ENCODE results near the gene DRG2. TPM values are rescaled to one million over a fixed set of nuclear protein-coding genes. Genes with fewer than 3 reads are reported as not detected.

Gene DRG2
- total RNA-seq, 1 donor from 2014 or later, result 14.3 TPM

DNA sequence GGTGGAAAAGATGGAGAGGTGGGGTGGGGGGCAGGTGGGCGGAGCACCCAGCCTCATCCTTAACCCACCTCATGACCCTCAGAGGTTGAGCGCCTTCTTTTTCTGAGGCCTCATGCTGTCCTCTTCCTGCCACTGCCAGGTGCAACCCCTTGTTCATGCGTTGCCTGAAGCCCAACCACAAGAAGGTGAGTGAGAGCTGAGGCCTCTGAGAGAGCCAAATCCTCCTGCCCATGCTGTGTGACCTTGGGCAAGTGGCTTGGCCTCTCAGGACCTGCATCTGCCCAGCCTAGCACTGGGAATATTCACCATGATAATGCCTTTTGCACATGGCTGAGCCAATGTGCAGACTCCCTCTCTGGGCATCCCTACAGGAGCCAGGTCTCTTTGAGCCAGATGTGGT, 52.9 kb downstream of the DRG2 start:
- DNase-seq (ENCODE audit: low spot score in 2 of 2), result no peak

DNA sequence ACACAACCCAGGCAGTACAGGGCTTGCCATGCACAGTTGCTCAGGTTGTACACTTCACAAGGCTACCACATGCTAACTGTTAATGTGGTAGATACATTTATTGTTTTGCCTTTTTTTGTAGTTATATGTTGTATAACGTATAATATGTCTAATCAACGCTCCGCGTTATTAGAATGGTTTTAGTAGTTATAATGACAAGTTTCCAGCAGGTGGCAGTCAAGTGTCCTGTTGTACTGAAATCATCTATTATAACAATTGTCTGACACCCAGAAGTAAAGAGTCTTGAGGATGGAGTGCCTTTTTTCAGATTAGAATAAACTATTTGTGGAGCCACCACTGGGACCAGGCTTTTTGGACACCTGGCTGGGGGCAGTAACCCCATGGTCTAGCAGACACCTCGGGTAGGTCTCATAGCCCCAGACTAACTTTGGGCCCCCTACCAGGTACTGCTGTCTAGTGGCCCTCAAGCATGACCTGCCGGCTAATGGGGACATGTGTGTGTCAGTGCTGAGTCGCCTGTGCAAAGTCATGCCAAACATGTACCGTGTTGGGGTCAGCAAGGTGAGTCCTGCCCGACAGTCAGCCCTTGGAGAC, 53.6 kb downstream of the DRG2 start:
- peak; percentile 96 for FAIRE-seq

More for the DNA sequence above, 52.9 kb downstream of the DRG2 start:
- FAIRE-seq, result no peak

DNA sequence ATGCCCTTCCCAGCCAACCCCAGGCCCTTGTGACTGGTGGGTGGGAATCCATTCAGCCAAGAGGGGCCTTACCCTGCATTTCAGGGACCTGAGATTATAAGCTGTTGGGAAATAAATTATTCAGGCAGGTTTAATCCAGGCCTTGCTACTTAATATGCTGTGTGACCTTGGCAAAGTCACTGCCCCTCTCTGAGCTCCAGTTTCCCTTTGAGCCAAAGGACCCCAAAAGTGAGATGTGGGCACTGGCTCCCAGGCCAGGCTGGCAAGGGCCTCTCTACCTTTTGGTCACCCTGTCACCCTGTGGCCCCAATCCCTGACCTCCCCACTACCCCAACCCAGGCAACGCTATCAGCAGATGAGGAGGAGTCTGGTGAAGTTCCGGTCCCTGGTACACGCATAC, 54.7 kb downstream of the DRG2 start:
- no peak for FAIRE-seq

More for the DNA sequence above, 53.6 kb downstream of the DRG2 start:
- DNase-seq (ENCODE audit: low spot score in 2 of 2), result peak; percentile 68 to 75

DNA sequence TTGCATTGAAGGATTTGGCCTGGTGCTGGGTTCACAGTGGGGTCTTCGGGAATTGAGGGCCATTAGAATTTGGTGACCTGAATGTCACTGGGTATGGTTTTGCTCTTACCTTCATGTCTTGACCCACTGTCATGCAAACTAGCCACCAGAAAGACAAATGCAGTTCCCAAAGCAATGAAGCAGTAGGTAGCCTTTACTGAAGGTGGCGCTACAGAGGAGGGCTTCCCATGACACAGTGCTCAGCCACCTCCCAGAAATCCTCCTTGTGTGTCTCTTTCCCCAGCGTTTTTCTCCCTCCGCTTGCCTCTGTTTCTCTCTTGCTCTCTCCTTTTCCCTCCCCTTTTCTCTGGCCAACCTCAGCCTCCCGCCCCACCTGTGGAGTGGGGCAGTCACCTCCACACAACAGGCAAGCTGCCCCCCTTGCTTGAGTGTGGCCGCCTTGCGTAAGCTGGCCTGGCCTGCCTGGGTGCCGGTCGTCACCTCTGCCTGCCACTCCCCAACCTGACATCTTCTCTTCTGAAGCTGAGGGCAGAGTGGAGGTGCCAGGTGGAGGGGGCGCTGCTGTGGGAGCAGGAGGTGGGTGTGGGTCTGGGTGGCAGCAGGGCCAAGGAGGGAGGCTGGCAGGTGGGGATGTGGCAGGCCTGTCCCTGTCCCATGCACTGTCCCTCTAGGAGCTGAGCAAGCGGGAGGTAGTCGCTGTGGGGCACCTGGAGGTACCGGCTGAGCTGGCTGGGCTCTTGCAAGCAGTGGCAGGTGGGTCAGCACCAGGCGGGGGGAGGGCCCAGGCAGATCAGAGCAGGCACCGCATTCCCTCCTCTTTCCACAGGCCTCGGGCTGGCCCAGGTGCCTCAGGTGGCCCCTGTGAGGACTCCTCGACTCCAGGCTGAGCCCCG, 55.5 kb downstream of the DRG2 start:
- FAIRE-seq (no peak), DNase-seq (ENCODE audit: low spot score in 2 of 2) (no peak)

More for the DNA sequence above, 54.7 kb downstream of the DRG2 start:
- no peak for DNase-seq (ENCODE audit: low spot score in 2 of 2)

DNA sequence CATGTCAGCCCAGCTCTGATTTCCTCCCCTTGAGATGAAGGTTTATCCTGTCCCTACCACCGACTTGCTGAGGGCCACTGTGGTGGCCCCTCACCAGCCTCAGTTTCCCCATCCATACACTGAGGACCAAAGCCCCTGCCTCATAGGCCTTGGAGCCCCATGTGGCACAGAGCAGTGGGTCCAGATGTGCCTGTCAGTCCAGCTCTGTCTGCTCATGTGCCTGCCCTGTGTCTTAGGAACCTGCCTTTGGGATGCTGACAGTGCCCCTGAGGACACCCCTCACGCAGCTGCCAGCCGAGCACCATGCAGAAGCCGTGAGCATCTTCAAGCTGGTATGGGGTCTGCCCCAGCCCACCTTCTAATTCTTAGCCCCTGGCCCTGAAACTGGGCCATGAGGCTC, 56.5 kb downstream of the DRG2 start:
- DNase-seq (ENCODE audit: low spot score in 2 of 2) (no peak), FAIRE-seq (no peak)

DNA sequence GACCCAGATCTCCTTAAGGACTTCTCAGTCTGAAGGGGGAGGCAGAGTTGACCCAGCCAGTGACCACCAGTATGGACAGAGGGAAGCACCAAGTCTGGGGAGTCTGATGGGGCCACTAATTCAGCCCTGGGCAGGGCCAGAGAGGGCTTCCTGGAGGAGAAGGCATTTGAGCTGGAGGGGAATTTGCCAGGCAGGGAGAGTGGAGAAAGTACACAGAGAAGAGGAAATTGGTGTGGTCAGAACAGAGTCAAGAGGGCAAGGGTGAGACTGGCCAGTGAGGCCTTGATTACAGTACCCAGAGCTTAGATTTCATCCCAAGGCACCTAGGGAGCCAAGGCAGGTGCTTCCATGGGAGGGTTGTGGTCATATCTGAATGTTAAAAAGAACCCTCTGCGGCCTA, 57.1 kb downstream of the DRG2 start:
- FAIRE-seq (no peak), DNase-seq (ENCODE audit: low spot score in 2 of 2) (no peak)

DNA sequence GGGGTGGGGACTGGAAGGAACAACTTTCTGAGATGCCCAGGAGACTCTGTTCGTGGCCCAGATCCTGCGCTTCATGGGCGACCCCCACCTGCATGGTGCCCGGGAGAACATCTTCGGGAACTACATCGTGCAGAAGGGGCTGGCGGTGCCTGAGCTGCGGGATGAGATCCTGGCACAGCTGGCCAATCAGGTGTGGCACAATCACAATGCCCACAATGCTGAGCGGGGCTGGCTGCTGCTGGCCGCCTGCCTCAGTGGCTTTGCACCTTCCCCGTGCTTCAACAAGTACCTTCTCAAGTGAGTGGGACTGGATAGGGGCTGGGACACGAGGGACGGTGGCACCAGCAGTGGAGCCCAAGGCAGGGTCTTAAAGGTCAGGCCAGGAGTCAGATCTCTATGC, 58.1 kb downstream of the DRG2 start:
- no peak for FAIRE-seq

DNA sequence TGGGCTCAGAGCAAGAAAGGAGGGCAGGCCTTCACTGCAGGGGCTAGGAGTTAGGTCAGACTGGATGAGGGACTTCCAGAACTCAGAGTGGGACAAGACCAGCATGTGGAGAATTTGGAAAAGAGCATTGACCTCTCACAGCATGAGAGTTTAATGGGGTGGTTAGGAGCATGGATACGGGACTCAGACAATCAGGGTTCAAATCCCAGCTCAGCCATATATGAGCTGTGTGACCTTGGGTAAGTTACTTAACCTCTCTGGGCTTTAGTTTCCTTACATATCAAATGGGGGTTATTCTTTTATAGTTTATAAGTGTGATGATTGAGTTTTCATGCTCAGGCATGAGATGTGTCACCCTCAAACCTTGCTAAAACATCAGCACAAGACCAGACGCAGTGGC, 58.5 kb downstream of the DRG2 start:
- DNase-seq (ENCODE audit: low spot score in 2 of 2) (no peak), FAIRE-seq (no peak)

More for the DNA sequence above, 58.1 kb downstream of the DRG2 start:
- DNase-seq (ENCODE audit: low spot score in 2 of 2), result no peak

DNA sequence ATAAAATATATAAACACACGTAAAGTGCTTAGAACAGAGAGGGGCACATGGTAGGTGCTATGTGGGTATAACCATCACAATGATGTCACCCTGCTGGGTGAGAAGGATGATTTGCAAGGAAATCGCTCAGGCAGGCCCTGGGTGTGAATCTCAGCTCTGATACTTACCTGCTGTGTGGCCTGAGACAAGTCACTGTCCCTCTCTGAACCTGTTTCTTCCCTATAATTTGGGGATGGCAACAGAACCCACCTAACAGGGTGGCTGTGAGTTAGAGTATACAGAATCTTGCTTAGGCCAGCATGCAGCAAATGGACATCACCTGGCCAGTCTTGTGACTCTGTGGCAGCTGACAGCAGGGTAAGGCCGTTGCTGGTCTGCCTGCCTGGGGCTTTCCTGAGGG, 59.2 kb downstream of the DRG2 start:
- DNase-seq (ENCODE audit: low spot score in 2 of 2), result no peak
- no peak for FAIRE-seq

DNA sequence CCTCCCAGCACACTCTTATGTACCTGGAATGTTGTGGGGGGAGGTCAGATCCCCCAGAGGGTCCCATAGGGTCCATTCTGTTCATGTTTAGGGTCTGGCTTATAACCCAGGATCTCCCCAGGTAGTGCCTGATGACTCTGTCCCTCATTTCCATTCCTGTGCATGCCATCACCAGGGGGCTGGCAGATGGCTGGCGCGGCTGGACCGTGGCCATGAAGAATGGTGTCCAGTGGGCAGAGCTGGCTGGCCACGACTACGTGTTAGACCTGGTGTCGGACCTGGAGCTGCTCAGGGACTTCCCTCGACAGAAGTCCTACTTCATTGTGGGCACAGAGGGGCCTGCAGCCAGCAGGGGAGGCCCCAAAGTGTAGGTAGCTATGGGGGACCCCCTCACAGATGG, 60.8 kb downstream of the DRG2 start:
- DNase-seq (ENCODE audit: low spot score in 2 of 2) (no peak), FAIRE-seq (no peak)

DNA sequence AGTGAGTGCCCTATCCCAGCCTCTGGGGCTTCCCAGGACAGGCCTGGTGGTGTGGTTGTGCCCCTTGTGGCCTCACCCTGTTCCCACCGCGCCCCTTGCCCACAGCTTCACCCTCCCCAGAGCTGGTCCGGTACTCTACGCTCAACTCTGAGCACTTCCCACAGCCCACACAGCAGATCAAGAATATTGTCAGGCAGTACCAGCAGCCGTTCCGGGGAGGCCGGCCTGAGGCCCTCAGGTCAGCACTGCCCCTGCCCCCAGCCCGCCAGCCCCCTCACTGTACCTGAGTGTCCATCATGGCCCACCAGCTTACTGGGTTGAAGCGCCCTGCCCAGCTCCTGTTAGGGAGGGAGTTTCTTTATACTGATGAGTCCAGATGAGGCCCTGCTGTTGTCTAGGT, 63.5 kb downstream of the DRG2 start:
- no peak for FAIRE-seq
- no peak for DNase-seq (ENCODE audit: low spot score in 2 of 2)

DNA sequence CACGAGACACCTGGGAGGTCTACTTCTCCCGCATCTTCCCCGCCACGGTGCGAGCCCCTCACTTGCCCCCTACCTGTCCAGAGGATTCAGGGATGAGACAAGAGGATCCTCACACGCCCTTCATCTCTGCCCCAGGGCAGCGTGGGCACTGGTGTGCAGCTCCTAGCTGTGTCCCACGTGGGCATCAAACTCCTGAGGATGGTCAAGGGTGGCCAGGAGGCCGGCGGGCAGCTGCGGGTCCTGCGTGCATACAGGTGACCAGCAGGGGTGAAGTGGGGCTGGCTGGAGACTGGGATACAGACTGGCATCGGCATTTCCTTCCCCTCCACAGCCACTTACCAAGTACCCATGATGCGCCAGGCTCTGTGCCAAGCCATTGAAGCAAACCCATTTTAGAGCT, 67.4 kb downstream of the DRG2 start:
- no peak for DNase-seq (ENCODE audit: low spot score in 2 of 2)
- FAIRE-seq, result no peak

DNA sequence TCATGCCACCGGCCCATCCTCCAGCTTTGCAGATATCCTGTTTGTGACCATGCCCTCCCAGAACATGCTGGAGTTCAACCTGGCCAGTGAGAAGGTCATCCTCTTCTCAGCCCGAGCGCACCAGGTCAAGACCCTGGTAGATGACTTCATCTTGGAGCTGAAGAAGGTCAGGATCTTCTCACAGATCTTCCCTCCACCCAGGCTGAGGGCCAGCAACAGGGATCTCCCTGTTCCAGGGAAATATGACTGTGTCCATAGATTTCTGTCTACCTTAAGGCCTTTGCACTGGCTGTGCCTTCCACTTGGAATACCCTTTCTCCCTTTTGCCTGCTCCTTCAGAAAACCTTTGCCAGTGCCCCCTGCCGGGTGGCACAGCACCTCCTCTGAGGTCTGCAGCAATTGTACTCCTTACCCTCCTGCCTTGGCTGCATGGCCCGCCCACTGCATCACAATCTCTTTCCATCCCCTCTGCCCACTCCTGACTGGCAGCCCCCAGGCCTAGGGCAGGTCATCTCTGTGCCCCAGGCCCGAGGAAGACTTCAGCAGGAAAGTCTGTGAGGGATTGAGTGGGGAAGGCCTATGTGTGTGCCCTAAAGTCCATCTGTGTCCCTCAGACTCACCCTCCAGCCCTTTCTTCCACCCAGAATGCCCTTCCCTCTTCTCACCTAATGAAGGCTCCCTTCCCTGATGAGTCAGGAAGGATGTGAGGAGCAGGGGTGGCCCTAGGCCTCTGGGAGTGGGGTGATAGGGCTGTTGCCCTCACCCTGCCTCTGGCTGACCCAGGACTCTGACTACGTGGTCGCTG, 68.6 kb downstream of the DRG2 start:
- DNase-seq (ENCODE audit: low spot score in 2 of 2) (no peak), FAIRE-seq (no peak)

DNA sequence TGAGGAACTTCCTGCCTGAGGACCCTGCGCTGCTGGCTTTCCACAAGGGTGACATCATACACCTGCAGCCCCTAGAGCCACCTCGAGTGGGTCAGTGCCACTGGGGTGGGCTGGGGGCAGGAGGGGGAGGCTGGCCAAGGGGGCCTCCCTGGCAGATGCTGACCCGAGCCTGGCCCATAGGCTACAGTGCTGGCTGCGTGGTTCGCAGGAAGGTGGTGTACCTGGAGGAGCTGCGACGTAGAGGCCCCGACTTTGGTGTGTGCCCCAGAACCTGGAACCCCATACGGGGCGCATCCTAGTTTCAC, 69.2 kb downstream of the DRG2 start:
- FAIRE-seq, result no peak
- DNase-seq (ENCODE audit: low spot score in 2 of 2), result no peak

Other genes with a start within 250 kb of the DRG2 start
- 16.7 TPM for gene TOM1L2, start 115.5 kb upstream of the DRG2 start, total RNA-seq
- gene DRC3, start 115.1 kb upstream of the DRG2 start, total RNA-seq, result 1.6 TPM
- gene ATPAF2, start 48.8 kb upstream of the DRG2 start, total RNA-seq, result 28.1 TPM
- 7.7 TPM for gene GID4, start 48.5 kb upstream of the DRG2 start, total RNA-seq
- 2.4 TPM for gene MYO15A, start 20.8 kb downstream of the DRG2 start, total RNA-seq
- gene ALKBH5, start 95.9 kb downstream of the DRG2 start, total RNA-seq, result 82.7 TPM
- gene LLGL1, start 137.7 kb downstream of the DRG2 start, total RNA-seq, result 30.2 TPM
- gene FLII, start 170.8 kb downstream of the DRG2 start, total RNA-seq, result 68.9 TPM
- gene MIEF2, start 172.7 kb downstream of the DRG2 start, total RNA-seq, result 34.2 TPM
- 36.3 TPM for gene TOP3A, start 227.0 kb downstream of the DRG2 start, total RNA-seq
- gene SMCR8, start 227.3 kb downstream of the DRG2 start, total RNA-seq, result 10.6 TPM

Measured in frontal cortex (tissue), 4 donors.